Measurements from ENCODE around the gene SLC22A23. TPM values are rescaled to one million over a fixed set of nuclear protein-coding genes. Genes with fewer than 3 reads are reported as not detected.

The SLC22A23 gene
- total RNA-seq, 2 experiments from 2014 or later = 1.3 TPM

DNA sequence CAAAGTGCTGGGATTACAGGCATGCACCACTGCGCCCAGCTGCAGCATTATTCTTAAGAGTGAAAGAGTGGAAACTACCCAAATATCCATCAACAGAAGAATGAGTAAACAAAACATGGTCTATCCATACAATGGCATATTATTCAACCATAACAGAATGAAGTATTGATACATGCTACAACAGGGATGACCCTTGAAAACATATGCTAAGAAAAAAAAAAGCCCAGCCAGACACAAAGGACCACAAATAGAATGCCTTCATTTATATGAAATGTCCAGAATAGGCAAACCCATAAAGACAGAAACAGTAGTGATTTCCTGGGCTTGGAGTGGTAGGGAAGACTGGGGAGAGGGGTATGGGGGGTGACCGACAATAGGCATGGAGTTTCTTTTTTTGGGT, 236.5 kb downstream of the SLC22A23 start:
- H3K36me3 Mint-ChIP-seq (ENCODE audit: low read depth) = peaks cover 1% of the 10 kb centered on the region
- H3K4me1 Mint-ChIP-seq = no peaks in the 10 kb centered on the region
- peaks cover 3% of the 10 kb centered on the region for H3K9me3 Mint-ChIP-seq
- no peak overlapping the region for H3K4me3 Mint-ChIP-seq
- no peak for DNase-seq
- peaks cover 47% of the 10 kb centered on the region for H3K27me3 Mint-ChIP-seq
- H3K27ac Mint-ChIP-seq = no peak overlapping the region
- ChIA-PET CTCF (no interaction called here), POLR2A (no interaction called here)

Other genes with a start within 250 kb of the SLC22A23 start
- not detected for gene TUBB2B, start 229.4 kb downstream of the SLC22A23 start, total RNA-seq
- 10 to 100 TPM; 21.5 to 24.7 TPM for gene PSMG4, start 198.1 kb downstream of the SLC22A23 start, total RNA-seq

Measured in activated CD4-positive, alpha-beta T cell treated with anti-CD3 and anti-CD28 coated beads, Interleukin-2, amount 10 ng/mL, durations not matched to agents 7 days and 5 days (primary cell).